GM23338 (cell line): Measurements from ENCODE around the gene NLRP10. TPM values are rescaled to one million over a fixed set of nuclear protein-coding genes. Genes with fewer than 3 reads are reported as not detected.
A peak's percentile ranks its signal among the peaks of the same experiment; 100 is the strongest.

Experiments
- ATAC-seq: fragments of 200-7000 bp; cut with Tn5 transposase; 3 replicates; pipeline ENCODE4 v1.9.1; 2020
- DNase-seq: peaks from one replicate; pipeline ENCODE4 v3.0.0-alpha.2; 2015; ENCODE audit warnings: low spot score
- H2AFZ ChIP-seq: fragments of 200-600 bp; sonication (generic); 2 replicates; pipeline ENCODE4 v1.8.0; 2016; ENCODE audit warnings: antibody characterized with exemption, mild to moderate bottlenecking, moderate library complexity
- H3F3A ChIP-seq: fragments of 200-600 bp; sonication (generic); replicated peaks from 2 replicates; pipeline ENCODE4 v1.8.0; 2017; ENCODE audit warnings: antibody characterized with exemption, mixed run types, low read depth
- H3K27ac ChIP-seq: fragments of 200-600 bp; sonication (generic); 2 replicates; pipeline ENCODE4 v1.6.1; 2016; ENCODE audit warnings: low read depth
- H3K27me3 ChIP-seq: fragments of 200-600 bp; sonication (generic); 2 replicates; pipeline ENCODE4 v1.8.0; 2016; ENCODE audit warnings: mild to moderate bottlenecking, mixed run types, moderate library complexity; ENCODE audit not compliant: insufficient read depth
- H3K36me3 ChIP-seq: fragments of 200-600 bp; sonication (generic); 2 replicates; pipeline ENCODE4 v1.8.0; 2016; ENCODE audit warnings: mild to moderate bottlenecking; ENCODE audit not compliant: insufficient read depth
- H3K4me1 ChIP-seq: fragments of 200-600 bp; sonication (generic); 2 replicates; pipeline ENCODE4 v1.8.0; 2016; ENCODE audit warnings: mild to moderate bottlenecking, moderate library complexity; ENCODE audit not compliant: insufficient read depth
- H3K4me2 ChIP-seq: fragments of 200-600 bp; sonication (generic); 2 replicates; pipeline ENCODE4 v1.7.1; 2017; ENCODE audit warnings: mixed run types
- H3K4me3 ChIP-seq: fragments of 200-600 bp; sonication (generic); 2 replicates; pipeline ENCODE4 v1.6.1; 2016; ENCODE audit warnings: mixed run types
- H3K79me2 ChIP-seq: fragments of 200-600 bp; sonication (generic); replicated peaks from 2 replicates; pipeline ENCODE4 v1.8.0; 2017; ENCODE audit warnings: mild to moderate bottlenecking; ENCODE audit not compliant: insufficient read depth
- H3K9me2 ChIP-seq: fragments of 200-600 bp; sonication (generic); 2 replicates; pipeline ENCODE4 v1.8.0; 2017; ENCODE audit not compliant: insufficient read depth
- H4K20me1 ChIP-seq: fragments of 200-600 bp; sonication (generic); replicated peaks from 2 replicates; pipeline ENCODE4 v1.8.0; 2017; ENCODE audit warnings: mild to moderate bottlenecking; ENCODE audit not compliant: insufficient read depth
- H3K27ac Mint-ChIP-seq: 2 replicates; pipeline ENCODE4 v1.8.0; 2020; ENCODE audit warnings: inconsistent platforms, mild to moderate bottlenecking, moderate library complexity, mixed read lengths
- H3K27me3 Mint-ChIP-seq: 3 replicates; pipeline ENCODE4 v1.8.0; 2022; ENCODE audit warnings: low read depth, mild to moderate bottlenecking, moderate library complexity, mixed read lengths, inconsistent platforms; ENCODE audit not compliant: insufficient read depth, poor library complexity
- H3K36me3 Mint-ChIP-seq: 3 replicates; pipeline ENCODE4 v1.8.0; 2021; ENCODE audit warnings: low read depth, mild to moderate bottlenecking, inconsistent platforms, moderate library complexity, mixed read lengths
- H3K4me1 Mint-ChIP-seq: 3 replicates; pipeline ENCODE4 v1.8.0; 2020; ENCODE audit warnings: mild to moderate bottlenecking, inconsistent platforms, mixed read lengths
- H3K4me3 Mint-ChIP-seq: 3 replicates; pipeline ENCODE4 v1.8.0; 2021; ENCODE audit warnings: moderate library complexity, mild to moderate bottlenecking, inconsistent platforms, mixed read lengths
- H3K9me3 Mint-ChIP-seq: 3 replicates; pipeline ENCODE4 v1.8.0; 2020; ENCODE audit warnings: moderate library complexity, mild to moderate bottlenecking, inconsistent platforms, mixed read lengths
- CREB1 ChIP-seq: fragments of 250-450 bp; sonication (Bioruptor Pico); IDR thresholded peaks from 2 replicates; pipeline ENCODE4 v1.5.0; 2020; ENCODE audit warnings: low read depth, mild to moderate bottlenecking, moderate library complexity
- EZH2 ChIP-seq: fragments of 200-600 bp; sonication (generic); IDR thresholded peaks from one replicate; pipeline ENCODE4 v1.8.0; 2017; ENCODE audit warnings: antibody characterized with exemption, mild to moderate bottlenecking, low read depth; ENCODE audit not compliant: unreplicated experiment
- EZH2phosphoT487 ChIP-seq: fragments of 200-600 bp; sonication (generic); IDR thresholded peaks from one replicate; pipeline ENCODE4 v1.8.1; 2018; ENCODE audit warnings: antibody characterized with exemption; ENCODE audit not compliant: unreplicated experiment
- JUNB ChIP-seq: IDR thresholded peaks from one replicate; pipeline ENCODE4 v1.6.1; 2016; ENCODE audit warnings: antibody characterized with exemption; ENCODE audit not compliant: unreplicated experiment
- NANOG ChIP-seq: IDR thresholded peaks from 2 replicates; pipeline ENCODE4 v1.6.1; 2016; ENCODE audit warnings: antibody characterized with exemption, borderline replicate concordance
- POLR2AphosphoS5 ChIP-seq: IDR thresholded peaks from 2 replicates; pipeline ENCODE4 v1.6.1; 2016; ENCODE audit warnings: antibody characterized with exemption, low read depth
- STAT1 ChIP-seq: IDR thresholded peaks from one replicate; pipeline ENCODE4 v1.6.1; 2016; ENCODE audit warnings: antibody characterized with exemption; ENCODE audit not compliant: unreplicated experiment
- ZNF114 ChIP-seq: fragments of 250-450 bp; sonication (Bioruptor Pico); IDR thresholded peaks from 2 replicates; pipeline ENCODE4 v1.5.0; 2020; ENCODE audit warnings: mild to moderate bottlenecking, moderate library complexity
- ZNF331 ChIP-seq: fragments of 250-450 bp; sonication (Bioruptor Pico); IDR thresholded peaks from 2 replicates; pipeline ENCODE4 v1.5.0; 2020; ENCODE audit warnings: low read depth, mild to moderate bottlenecking, moderate library complexity
- polyA plus RNA-seq: library from polyadenylated mRNA; unstranded; fragments of >200 nt; fragmentation: Nextera tagmentation; extraction: Ambion mirVana; gene quantifications from 2 replicates; pipeline ENCODE4 v1.2.1, GENCODE V29; 2016
- total RNA-seq: library from RNA; depleted of rRNA; stranded (reverse); fragments of >200 nt; shearing (Covaris generic); gene quantifications from 2 replicates; pipeline ENCODE4 v1.2.3, GENCODE V29; 2014
- TF ChIP-seq, protein P1 (sequence below): IDR thresholded peaks from one replicate; pipeline ENCODE4 v1.6.1; 2018; ENCODE audit warnings: antibody characterized with exemption; ENCODE audit not compliant: unreplicated experiment
- TF ChIP-seq, protein P2 (sequence below), 2 experiments: fragments of 200-600 bp in 1 of 2; sonication (generic) in 1 of 2; conservative IDR thresholded peaks; 2 replicates each; pipeline versions ENCODE4 v1.5.1 to v1.6.1; 2016 to 2017; ENCODE audit warnings: antibody characterized with exemption in 2 of 2, low read depth in 2 of 2, mild to moderate bottlenecking in 2 of 2, moderate library complexity in 1 of 2
- TF ChIP-seq, protein P3 (sequence below): fragments of 250-450 bp; sonication (Bioruptor Pico); IDR thresholded peaks from 2 replicates; pipeline ENCODE4 v1.5.0; 2020; ENCODE audit warnings: mild to moderate bottlenecking, moderate library complexity
- TF ChIP-seq, protein P4 (sequence below): IDR thresholded peaks from 2 replicates; pipeline ENCODE4 v1.6.1; 2016; ENCODE audit warnings: antibody characterized with exemption

The NLRP10 gene
- total and polyA plus RNA-seq, 2 experiments from 2014 or later, result 1.1 to 4.3 TPM

DNA sequence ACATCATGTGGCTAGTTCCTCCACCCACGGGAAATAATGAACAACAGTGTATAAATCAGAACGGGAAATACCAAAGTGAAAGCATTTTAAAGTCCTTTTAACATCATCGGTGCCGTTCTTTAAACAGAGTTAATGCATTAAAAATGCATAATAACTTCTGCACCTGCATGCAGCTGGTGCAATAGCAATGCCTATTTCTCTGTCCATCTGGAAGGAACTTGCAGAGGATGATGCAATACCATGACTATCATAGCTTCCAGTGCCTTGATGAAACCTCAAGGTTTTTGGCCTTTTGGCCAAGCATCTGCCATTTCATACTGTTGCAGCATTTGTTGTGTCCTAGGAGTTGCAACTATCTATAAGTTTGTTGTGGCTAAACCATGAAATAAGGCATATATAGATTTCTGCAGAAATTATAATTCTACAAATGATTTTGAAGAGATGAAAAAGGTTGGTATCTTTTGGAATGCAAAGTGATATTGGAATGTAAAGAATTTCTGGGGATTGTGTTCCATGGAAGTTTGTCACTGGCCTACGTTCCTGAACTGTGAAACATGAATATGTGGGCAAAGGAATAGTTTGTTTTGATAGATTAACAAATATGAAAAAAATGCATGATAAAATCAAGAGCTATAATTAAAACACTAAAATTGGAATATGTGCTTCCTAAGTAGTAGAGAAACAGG, 12.1 kb upstream of the NLRP10 start:
- ATAC-seq (no peak), DNase-seq (peak; percentile 50)
- Histone ChIP-seq H3K9me2 (no peaks in the 10 kb centered on the region), H3K4me1 (peaks cover 12% of the 10 kb centered on the region), H3K27me3 (no peaks in the 10 kb centered on the region), H3K36me3 (no peaks in the 10 kb centered on the region), H4K20me1 (no peaks in the 10 kb centered on the region), H3K4me2 (no peak overlapping the region), H3K4me3 (no peak overlapping the region), H3K27ac (peak overlapping the region; percentile 45), H3F3A (no peaks in the 10 kb centered on the region), H2AFZ (no peak overlapping the region), H3K79me2 (no peaks in the 10 kb centered on the region)
- Mint-ChIP-seq H3K36me3 (no peaks in the 10 kb centered on the region), H3K27me3 (no peaks in the 10 kb centered on the region), H3K4me1 (peaks cover 19% of the 10 kb centered on the region), H3K9me3 (no peaks in the 10 kb centered on the region; the same call in 2 of the 3 replicates), H3K27ac (peak overlapping the region; percentile 96), H3K4me3 (no peak overlapping the region; the same call in 2 of the 3 replicates)
- TF ChIP-seq, protein P1, sequence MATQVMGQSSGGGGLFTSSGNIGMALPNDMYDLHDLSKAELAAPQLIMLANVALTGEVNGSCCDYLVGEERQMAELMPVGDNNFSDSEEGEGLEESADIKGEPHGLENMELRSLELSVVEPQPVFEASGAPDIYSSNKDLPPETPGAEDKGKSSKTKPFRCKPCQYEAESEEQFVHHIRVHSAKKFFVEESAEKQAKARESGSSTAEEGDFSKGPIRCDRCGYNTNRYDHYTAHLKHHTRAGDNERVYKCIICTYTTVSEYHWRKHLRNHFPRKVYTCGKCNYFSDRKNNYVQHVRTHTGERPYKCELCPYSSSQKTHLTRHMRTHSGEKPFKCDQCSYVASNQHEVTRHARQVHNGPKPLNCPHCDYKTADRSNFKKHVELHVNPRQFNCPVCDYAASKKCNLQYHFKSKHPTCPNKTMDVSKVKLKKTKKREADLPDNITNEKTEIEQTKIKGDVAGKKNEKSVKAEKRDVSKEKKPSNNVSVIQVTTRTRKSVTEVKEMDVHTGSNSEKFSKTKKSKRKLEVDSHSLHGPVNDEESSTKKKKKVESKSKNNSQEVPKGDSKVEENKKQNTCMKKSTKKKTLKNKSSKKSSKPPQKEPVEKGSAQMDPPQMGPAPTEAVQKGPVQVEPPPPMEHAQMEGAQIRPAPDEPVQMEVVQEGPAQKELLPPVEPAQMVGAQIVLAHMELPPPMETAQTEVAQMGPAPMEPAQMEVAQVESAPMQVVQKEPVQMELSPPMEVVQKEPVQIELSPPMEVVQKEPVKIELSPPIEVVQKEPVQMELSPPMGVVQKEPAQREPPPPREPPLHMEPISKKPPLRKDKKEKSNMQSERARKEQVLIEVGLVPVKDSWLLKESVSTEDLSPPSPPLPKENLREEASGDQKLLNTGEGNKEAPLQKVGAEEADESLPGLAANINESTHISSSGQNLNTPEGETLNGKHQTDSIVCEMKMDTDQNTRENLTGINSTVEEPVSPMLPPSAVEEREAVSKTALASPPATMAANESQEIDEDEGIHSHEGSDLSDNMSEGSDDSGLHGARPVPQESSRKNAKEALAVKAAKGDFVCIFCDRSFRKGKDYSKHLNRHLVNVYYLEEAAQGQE, result no peak
- TF ChIP-seq ZNF114 (CRISPR knock-in tag) (no peak), STAT1 (no peak), CREB1 (CRISPR knock-in tag) (no peak), EZH2 (no peak), JUNB (no peak), ZNF331 (CRISPR knock-in tag) (no peak), NANOG (no peak), POLR2AphosphoS5 (no peak), EZH2phosphoT487 (no peak)
- TF ChIP-seq, protein P2, sequence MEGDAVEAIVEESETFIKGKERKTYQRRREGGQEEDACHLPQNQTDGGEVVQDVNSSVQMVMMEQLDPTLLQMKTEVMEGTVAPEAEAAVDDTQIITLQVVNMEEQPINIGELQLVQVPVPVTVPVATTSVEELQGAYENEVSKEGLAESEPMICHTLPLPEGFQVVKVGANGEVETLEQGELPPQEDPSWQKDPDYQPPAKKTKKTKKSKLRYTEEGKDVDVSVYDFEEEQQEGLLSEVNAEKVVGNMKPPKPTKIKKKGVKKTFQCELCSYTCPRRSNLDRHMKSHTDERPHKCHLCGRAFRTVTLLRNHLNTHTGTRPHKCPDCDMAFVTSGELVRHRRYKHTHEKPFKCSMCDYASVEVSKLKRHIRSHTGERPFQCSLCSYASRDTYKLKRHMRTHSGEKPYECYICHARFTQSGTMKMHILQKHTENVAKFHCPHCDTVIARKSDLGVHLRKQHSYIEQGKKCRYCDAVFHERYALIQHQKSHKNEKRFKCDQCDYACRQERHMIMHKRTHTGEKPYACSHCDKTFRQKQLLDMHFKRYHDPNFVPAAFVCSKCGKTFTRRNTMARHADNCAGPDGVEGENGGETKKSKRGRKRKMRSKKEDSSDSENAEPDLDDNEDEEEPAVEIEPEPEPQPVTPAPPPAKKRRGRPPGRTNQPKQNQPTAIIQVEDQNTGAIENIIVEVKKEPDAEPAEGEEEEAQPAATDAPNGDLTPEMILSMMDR (conservative IDR thresholded peaks at IDR 0.05; ENCODE audit: low read depth in 2 of 2), result no peak
- TF ChIP-seq, protein P3, sequence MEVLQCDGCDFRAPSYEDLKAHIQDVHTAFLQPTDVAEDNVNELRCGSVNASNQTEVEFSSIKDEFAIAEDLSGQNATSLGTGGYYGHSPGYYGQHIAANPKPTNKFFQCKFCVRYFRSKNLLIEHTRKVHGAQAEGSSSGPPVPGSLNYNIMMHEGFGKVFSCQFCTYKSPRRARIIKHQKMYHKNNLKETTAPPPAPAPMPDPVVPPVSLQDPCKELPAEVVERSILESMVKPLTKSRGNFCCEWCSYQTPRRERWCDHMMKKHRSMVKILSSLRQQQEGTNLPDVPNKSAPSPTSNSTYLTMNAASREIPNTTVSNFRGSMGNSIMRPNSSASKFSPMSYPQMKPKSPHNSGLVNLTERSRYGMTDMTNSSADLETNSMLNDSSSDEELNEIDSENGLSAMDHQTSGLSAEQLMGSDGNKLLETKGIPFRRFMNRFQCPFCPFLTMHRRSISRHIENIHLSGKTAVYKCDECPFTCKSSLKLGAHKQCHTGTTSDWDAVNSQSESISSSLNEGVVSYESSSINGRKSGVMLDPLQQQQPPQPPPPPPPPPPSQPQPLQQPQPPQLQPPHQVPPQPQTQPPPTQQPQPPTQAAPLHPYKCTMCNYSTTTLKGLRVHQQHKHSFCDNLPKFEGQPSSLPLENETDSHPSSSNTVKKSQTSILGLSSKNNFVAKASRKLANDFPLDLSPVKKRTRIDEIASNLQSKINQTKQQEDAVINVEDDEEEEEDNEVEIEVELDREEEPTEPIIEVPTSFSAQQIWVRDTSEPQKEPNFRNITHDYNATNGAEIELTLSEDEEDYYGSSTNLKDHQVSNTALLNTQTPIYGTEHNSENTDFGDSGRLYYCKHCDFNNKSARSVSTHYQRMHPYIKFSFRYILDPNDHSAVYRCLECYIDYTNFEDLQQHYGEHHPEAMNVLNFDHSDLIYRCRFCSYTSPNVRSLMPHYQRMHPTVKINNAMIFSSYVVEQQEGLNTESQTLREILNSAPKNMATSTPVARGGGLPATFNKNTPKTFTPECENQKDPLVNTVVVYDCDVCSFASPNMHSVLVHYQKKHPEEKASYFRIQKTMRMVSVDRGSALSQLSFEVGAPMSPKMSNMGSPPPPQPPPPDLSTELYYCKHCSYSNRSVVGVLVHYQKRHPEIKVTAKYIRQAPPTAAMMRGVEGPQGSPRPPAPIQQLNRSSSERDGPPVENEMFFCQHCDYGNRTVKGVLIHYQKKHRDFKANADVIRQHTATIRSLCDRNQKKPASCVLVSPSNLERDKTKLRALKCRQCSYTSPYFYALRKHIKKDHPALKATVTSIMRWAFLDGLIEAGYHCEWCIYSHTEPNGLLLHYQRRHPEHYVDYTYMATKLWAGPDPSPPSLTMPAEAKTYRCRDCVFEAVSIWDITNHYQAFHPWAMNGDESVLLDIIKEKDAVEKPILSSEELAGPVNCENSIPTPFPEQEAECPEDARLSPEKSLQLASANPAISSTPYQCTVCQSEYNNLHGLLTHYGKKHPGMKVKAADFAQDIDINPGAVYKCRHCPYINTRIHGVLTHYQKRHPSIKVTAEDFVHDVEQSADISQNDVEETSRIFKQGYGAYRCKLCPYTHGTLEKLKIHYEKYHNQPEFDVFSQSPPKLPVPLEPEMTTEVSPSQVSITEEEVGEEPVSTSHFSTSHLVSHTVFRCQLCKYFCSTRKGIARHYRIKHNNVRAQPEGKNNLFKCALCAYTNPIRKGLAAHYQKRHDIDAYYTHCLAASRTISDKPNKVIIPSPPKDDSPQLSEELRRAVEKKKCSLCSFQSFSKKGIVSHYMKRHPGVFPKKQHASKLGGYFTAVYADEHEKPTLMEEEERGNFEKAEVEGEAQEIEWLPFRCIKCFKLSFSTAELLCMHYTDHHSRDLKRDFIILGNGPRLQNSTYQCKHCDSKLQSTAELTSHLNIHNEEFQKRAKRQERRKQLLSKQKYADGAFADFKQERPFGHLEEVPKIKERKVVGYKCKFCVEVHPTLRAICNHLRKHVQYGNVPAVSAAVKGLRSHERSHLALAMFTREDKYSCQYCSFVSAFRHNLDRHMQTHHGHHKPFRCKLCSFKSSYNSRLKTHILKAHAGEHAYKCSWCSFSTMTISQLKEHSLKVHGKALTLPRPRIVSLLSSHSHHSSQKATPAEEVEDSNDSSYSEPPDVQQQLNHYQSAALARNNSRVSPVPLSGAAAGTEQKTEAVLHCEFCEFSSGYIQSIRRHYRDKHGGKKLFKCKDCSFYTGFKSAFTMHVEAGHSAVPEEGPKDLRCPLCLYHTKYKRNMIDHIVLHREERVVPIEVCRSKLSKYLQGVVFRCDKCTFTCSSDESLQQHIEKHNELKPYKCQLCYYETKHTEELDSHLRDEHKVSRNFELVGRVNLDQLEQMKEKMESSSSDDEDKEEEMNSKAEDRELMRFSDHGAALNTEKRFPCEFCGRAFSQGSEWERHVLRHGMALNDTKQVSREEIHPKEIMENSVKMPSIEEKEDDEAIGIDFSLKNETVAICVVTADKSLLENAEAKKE (CRISPR knock-in tag), result no peak
- TF ChIP-seq, protein P4, sequence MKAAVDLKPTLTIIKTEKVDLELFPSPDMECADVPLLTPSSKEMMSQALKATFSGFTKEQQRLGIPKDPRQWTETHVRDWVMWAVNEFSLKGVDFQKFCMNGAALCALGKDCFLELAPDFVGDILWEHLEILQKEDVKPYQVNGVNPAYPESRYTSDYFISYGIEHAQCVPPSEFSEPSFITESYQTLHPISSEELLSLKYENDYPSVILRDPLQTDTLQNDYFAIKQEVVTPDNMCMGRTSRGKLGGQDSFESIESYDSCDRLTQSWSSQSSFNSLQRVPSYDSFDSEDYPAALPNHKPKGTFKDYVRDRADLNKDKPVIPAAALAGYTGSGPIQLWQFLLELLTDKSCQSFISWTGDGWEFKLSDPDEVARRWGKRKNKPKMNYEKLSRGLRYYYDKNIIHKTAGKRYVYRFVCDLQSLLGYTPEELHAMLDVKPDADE, result no peak
